GM12875 (cell line): Measurements from ENCODE around the gene ABTB1.
A peak's percentile ranks its signal among the peaks of the same experiment; 100 is the strongest.

Experiments
- H3K4me3 ChIP-seq: one replicate; pipeline ENCODE4 v1.5.1; 2011; ENCODE audit warnings: low read depth, low read length, control low read depth
- TF ChIP-seq, protein P1 (sequence below): IDR thresholded peaks from 2 replicates; pipeline ENCODE4 v1.5.1; 2011; ENCODE audit warnings: low read depth, mild to moderate bottlenecking, control low read depth, inconsistent platforms, low read length, moderate library complexity, borderline replicate concordance; ENCODE audit not compliant: insufficient read depth

The ABTB1 gene

DNA sequence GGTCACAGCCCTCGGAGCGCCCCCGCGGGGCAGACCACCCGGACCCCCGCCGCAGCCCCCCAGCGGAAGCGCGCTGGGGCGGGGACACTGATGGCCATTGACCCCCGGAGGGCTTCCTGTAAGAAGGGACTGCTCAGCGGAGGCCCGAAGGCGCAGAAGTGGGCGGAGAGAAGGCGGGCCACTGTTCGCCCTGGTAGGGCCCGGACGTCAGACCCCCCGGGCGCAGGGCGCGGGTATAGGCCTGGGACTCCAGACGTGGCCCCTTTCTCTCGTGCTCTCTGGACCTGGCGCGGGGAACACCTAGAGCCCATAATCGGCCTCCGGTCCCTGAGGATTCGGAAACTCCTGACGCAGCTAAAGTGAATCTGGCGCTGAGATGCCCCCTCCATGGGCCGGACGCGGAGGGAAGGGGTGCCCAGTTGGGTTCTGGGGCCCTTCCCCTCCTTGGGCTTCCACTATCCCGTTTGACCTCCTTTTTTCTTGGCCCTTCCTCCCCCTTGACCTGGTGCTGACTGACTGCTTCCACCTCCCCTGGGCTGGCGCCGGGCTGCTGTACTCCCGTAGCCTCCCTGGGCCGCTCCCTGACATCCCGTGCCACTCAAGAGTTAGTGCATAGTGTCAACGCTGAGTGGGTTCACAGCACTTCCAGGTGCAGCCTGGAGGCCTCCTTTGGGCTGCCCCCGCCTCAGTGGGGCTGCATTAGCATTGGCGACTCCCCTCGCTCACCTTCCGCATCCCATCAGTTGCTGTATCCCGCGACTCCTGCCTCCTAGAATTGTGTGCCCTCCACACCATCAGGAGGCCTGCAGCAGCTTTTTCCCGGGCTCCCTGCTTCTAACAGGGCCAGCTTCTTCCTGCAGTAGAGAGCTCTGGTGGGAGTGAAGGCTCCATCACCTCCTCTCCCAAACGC, 694 bp downstream of the ABTB1 start:
- H3K4me3 ChIP-seq: peak overlapping the region; percentile 86
- TF ChIP-seq, protein P1, sequence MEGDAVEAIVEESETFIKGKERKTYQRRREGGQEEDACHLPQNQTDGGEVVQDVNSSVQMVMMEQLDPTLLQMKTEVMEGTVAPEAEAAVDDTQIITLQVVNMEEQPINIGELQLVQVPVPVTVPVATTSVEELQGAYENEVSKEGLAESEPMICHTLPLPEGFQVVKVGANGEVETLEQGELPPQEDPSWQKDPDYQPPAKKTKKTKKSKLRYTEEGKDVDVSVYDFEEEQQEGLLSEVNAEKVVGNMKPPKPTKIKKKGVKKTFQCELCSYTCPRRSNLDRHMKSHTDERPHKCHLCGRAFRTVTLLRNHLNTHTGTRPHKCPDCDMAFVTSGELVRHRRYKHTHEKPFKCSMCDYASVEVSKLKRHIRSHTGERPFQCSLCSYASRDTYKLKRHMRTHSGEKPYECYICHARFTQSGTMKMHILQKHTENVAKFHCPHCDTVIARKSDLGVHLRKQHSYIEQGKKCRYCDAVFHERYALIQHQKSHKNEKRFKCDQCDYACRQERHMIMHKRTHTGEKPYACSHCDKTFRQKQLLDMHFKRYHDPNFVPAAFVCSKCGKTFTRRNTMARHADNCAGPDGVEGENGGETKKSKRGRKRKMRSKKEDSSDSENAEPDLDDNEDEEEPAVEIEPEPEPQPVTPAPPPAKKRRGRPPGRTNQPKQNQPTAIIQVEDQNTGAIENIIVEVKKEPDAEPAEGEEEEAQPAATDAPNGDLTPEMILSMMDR: no peak

- H3K4me3 ChIP-seq: no peak overlapping the region
- TF ChIP-seq, protein P1: no peak
Measured at GRCh38 chr3:127674101-127674721, 1.5 kb downstream of the ABTB1 start.

GRCh38 chr3:127674790-127675189, 2.0 kb downstream of the ABTB1 start:
- TF ChIP-seq, protein P1: no peak
- no peak overlapping the region for H3K4me3 ChIP-seq

DNA sequence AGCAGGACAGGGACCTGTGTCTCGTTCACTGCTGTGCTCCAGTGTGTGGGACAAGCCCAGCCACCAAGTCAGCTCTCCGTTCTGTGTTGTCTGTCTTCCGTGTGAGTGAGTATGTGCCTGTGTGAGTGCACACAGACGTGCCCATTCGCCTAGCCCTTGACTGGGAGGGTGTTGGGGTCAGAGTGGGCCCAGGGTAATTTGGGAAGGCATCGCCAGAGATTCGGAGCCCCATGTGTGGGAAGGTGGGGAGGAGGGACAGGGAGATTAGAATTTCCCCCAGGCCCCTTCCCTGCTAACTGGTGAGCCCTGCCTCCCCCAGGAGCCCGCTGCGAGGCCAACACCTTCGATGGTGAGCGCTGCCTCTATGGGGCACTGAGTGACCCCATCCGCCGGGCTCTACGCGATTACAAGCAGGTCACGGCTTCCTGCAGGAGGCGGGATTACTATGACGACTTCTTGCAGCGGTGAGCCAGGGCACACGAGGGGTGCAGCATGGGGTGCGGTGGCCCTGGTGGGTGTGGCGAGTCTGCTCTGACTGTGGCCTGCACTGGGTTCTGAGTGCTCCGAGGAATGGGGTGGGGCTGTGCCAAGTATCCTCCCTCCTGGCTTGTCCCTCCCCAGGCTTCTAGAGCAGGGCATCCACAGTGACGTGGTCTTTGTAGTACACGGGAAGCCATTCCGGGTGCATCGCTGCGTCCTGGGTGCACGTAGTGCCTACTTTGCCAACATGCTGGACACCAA, 3.1 kb downstream of the ABTB1 start:
- no peak overlapping the region for H3K4me3 ChIP-seq
- TF ChIP-seq, protein P1: no peak

GRCh38 chr3:127676456-127676855, 3.7 kb downstream of the ABTB1 start:
- no peak overlapping the region for H3K4me3 ChIP-seq
- TF ChIP-seq, protein P1: no peak

- H3K4me3 ChIP-seq: no peak overlapping the region
- TF ChIP-seq, protein P1: no peak
Measured at GRCh38 chr3:127676921-127677351, 4.2 kb downstream of the ABTB1 start.
